ENCODE results near the gene SCG3.

Gene SCG3

DNA sequence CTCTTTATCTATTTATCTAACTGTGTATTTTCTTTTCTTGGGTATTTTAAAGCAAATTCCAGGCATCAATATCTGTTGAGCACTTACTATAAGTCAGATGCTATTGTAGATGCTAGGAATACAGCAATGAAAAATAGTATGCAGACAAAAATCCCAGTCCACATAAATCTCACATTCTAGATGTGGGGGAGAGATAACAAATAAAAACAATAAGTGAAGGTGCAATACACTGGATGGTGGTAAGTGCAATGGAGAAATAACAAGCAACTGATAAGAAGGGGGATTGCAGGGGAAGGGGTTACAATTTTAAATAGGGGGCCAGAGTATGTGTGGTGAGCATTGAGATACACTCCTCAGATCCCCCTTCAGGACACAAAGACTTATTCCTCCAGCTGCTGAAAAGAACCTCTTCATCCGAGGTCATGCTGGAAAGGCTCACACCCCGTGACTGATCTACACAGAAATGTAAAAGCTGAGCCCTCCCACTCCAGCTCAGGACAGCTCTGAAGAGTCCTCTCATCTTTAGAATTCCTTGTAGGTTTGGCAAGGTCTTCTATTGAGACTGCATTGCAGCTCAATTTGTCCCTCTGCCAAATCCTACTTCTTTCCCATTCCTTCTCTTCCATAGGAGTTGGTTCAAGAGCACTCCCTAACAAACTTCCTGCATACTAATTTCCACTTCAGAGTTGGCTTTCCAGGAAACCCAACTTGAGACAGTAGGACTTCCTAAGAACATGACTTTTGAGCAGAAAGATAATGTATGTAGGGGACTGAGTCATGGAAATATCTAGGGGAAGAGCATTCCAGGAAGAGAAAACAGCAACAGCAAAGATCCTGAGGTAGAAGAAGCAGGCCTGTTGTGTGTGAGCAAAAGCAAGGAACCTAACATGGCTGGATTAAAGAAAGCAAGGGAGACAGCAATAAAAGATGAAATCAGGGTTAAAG lies 8.1 kb upstream of the SCG3 start:
- Histone ChIP-seq H2AK5ac (ENCODE audit: low read length, severe bottlenecking) (no peak overlapping the region), H2BK15ac (ENCODE audit: low read depth, poor library complexity, severe bottlenecking) (no peak overlapping the region), H3K9ac (ENCODE audit: low read length) (no peak overlapping the region), H3K27me3 (ENCODE audit: control insufficient read depth in 1 of 2, insufficient read depth in 1 of 2, low read length in 2 of 2) (peaks cover 23 to 36% of the 10 kb centered on the region in 2 experiments), H2BK12ac (ENCODE audit: low read length in 2 of 2) (no peak overlapping the region), H4K8ac (ENCODE audit: low read length) (no peak overlapping the region), H4K91ac (ENCODE audit: low read length) (no peak overlapping the region), H3K4me3 (ENCODE audit: insufficient read depth in 1 of 2, low read depth in 1 of 2, low read length in 2 of 2) (no peak overlapping the region), H2AFZ (ENCODE audit: low read depth, low read length) (no peak overlapping the region), H3K27ac (ENCODE audit: low read length, poor library complexity, severe bottlenecking) (no peak overlapping the region), H2BK120ac (ENCODE audit: low read depth, low read length) (no peak overlapping the region), H3K36me3 (ENCODE audit: control insufficient read depth in 1 of 2, insufficient read depth in 2 of 2, low read depth in 1 of 2, low read length in 2 of 2) (no peaks in the 10 kb centered on the region), H3K18ac (ENCODE audit: low read depth in 1 of 2, low read length in 2 of 2) (no peak overlapping the region), H3K14ac (ENCODE audit: low read length in 2 of 2) (no peak overlapping the region), H2BK5ac (ENCODE audit: low read depth, low read length, poor library complexity, severe bottlenecking) (no peak overlapping the region), H3K4ac (ENCODE audit: low read depth in 1 of 2, low read length in 2 of 2) (no peak overlapping the region), H3K23ac (ENCODE audit: low read length in 2 of 2) (no peak overlapping the region), H3K4me1 (ENCODE audit: control insufficient read depth, insufficient read depth, low read depth, low read length) (no peaks in the 10 kb centered on the region), H3K79me1 (replicated peaks; ENCODE audit: low read length, poor library complexity, severe bottlenecking) (no peaks in the 10 kb centered on the region), H3K9me3 (ENCODE audit: control insufficient read depth, low read length) (no peaks in the 10 kb centered on the region), H3K4me2 (ENCODE audit: low read length, poor library complexity, severe bottlenecking) (no peak overlapping the region)
- DNase-seq: no peak
- WGBS: 63% methylated on average over 2 of the region's 2 CpGs

DNA sequence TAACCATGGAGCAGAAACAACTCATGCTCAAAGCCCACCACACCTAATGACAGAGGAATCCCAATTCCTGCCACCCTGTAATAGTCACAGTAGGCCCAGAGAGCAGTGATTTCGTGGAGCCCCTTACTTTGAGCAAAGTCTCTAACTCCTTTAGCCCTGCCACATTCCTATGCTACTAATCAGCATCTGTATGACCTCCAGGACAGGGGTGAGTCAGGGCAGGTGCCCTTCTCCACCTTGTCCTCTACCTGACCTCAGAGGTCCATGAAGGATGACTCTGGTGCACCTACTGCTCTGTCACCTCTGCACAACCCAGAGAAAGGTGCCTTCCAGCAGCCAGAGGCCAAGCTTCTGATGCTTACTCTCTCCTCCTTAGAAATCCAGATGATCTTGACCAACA lies 6.1 kb upstream of the SCG3 start:
- Histone ChIP-seq H4K8ac (ENCODE audit: low read length) (no peak overlapping the region), H3K14ac (ENCODE audit: low read length in 2 of 2) (no peak overlapping the region), H3K18ac (ENCODE audit: low read depth in 1 of 2, low read length in 2 of 2) (no peak overlapping the region), H3K79me1 (replicated peaks; ENCODE audit: low read length, poor library complexity, severe bottlenecking) (no peaks in the 10 kb centered on the region), H3K23ac (ENCODE audit: low read length in 2 of 2) (no peak overlapping the region), H3K27ac (ENCODE audit: low read length, poor library complexity, severe bottlenecking) (no peak overlapping the region), H3K9me3 (ENCODE audit: control insufficient read depth, low read length) (no peaks in the 10 kb centered on the region), H2BK5ac (ENCODE audit: low read depth, low read length, poor library complexity, severe bottlenecking) (no peak overlapping the region), H3K4ac (ENCODE audit: low read depth in 1 of 2, low read length in 2 of 2) (no peak overlapping the region), H3K27me3 (ENCODE audit: control insufficient read depth in 1 of 2, insufficient read depth in 1 of 2, low read length in 2 of 2) (peaks cover 27 to 43% of the 10 kb centered on the region in 2 experiments), H3K4me3 (ENCODE audit: insufficient read depth in 1 of 2, low read depth in 1 of 2, low read length in 2 of 2) (no peak overlapping the region), H2BK15ac (ENCODE audit: low read depth, poor library complexity, severe bottlenecking) (no peak overlapping the region), H3K36me3 (ENCODE audit: control insufficient read depth in 1 of 2, insufficient read depth in 2 of 2, low read depth in 1 of 2, low read length in 2 of 2) (no peaks in the 10 kb centered on the region), H2AFZ (ENCODE audit: low read depth, low read length) (no peak overlapping the region), H2AK5ac (ENCODE audit: low read length, severe bottlenecking) (no peak overlapping the region), H2BK120ac (ENCODE audit: low read depth, low read length) (no peak overlapping the region), H4K91ac (ENCODE audit: low read length) (no peak overlapping the region), H2BK12ac (ENCODE audit: low read length in 2 of 2) (no peak overlapping the region), H3K4me1 (ENCODE audit: control insufficient read depth, insufficient read depth, low read depth, low read length) (no peaks in the 10 kb centered on the region), H3K4me2 (ENCODE audit: low read length, poor library complexity, severe bottlenecking) (no peak overlapping the region), H3K9ac (ENCODE audit: low read length) (no peak overlapping the region)
- 38% methylated on average over 1 of the region's 1 CpG for WGBS
- DNase-seq: no peak

DNA sequence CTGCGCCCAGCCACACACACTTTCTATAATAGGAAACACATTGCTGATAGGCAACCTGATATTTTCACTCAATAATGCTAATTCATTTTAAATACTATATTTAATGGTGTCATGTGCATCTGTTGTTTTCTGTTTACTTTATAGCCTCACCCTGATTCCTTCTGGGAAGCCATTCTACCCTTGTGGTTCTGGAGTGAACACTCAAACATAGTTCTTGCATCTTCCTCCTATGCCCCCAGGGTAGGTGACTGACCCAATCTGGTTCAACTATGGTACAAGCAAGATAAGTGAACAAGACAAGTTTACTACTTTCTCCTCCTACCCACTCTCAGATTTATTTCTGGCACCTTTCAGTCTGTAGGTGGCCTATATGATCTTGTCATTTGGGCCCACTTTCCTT lies 4.3 kb upstream of the SCG3 start:
- Histone ChIP-seq H3K4me1 (ENCODE audit: control insufficient read depth, insufficient read depth, low read depth, low read length) (peaks cover 6% of the 10 kb centered on the region), H3K36me3 (ENCODE audit: control insufficient read depth in 1 of 2, insufficient read depth in 2 of 2, low read depth in 1 of 2, low read length in 2 of 2) (no peaks in the 10 kb centered on the region)

DNA sequence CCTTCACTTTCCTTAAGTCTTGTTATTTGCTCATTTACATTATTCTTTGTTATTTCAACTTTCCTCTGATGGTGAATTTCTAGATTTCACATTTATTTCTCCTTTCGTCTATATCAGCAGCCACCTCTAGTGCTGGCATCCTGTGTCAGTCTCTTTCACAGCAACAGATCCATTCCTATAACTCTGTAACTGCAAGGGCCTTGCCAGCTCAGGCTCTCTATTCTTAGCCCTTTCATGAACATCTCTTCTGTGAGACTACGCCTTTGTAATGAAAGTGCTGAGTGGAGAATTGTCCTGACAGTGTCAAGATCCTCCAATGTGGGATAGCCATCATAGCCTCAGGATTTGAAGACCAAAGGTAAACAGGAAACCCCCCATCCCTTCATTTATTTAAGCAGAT lies 3.9 kb upstream of the SCG3 start:
- Histone ChIP-seq H3K27me3 (ENCODE audit: control insufficient read depth in 1 of 2, insufficient read depth in 1 of 2, low read length in 2 of 2) (peaks cover 37 to 48% of the 10 kb centered on the region in 2 experiments), H3K4me2 (ENCODE audit: low read length, poor library complexity, severe bottlenecking) (no peak overlapping the region), H2BK12ac (ENCODE audit: low read length in 2 of 2) (no peak overlapping the region), H2BK15ac (ENCODE audit: low read depth, poor library complexity, severe bottlenecking) (no peak overlapping the region), H2AFZ (ENCODE audit: low read depth, low read length) (no peak overlapping the region), H3K9ac (ENCODE audit: low read length) (no peak overlapping the region), H4K8ac (ENCODE audit: low read length) (no peak overlapping the region), H2BK5ac (ENCODE audit: low read depth, low read length, poor library complexity, severe bottlenecking) (no peak overlapping the region), H3K79me1 (replicated peaks; ENCODE audit: low read length, poor library complexity, severe bottlenecking) (no peaks in the 10 kb centered on the region), H4K91ac (ENCODE audit: low read length) (no peak overlapping the region), H2AK5ac (ENCODE audit: low read length, severe bottlenecking) (no peak overlapping the region), H2BK120ac (ENCODE audit: low read depth, low read length) (no peak overlapping the region), H3K23ac (ENCODE audit: low read length in 2 of 2) (no peak overlapping the region), H3K4me1 (ENCODE audit: control insufficient read depth, insufficient read depth, low read depth, low read length) (peaks cover 6% of the 10 kb centered on the region), H3K14ac (ENCODE audit: low read length in 2 of 2) (no peak overlapping the region), H3K4me3 (ENCODE audit: insufficient read depth in 1 of 2, low read depth in 1 of 2, low read length in 2 of 2) (no peak overlapping the region), H3K27ac (ENCODE audit: low read length, poor library complexity, severe bottlenecking) (no peak overlapping the region), H3K36me3 (ENCODE audit: control insufficient read depth in 1 of 2, insufficient read depth in 2 of 2, low read depth in 1 of 2, low read length in 2 of 2) (no peaks in the 10 kb centered on the region), H3K18ac (ENCODE audit: low read depth in 1 of 2, low read length in 2 of 2) (no peak overlapping the region), H3K9me3 (ENCODE audit: control insufficient read depth, low read length) (no peaks in the 10 kb centered on the region), H3K4ac (ENCODE audit: low read depth in 1 of 2, low read length in 2 of 2) (no peak overlapping the region)
- WGBS: 76% methylated on average over 2 of the region's 2 CpGs
- no peak for DNase-seq

More for the DNA sequence above, 4.3 kb upstream of the SCG3 start:
- H2AFZ ChIP-seq (ENCODE audit: low read depth, low read length): no peak overlapping the region
- H2AK5ac ChIP-seq (ENCODE audit: low read length, severe bottlenecking): no peak overlapping the region
- H4K91ac ChIP-seq (ENCODE audit: low read length): no peak overlapping the region
- no peaks in the 10 kb centered on the region for H3K79me1 ChIP-seq (replicated peaks; ENCODE audit: low read length, poor library complexity, severe bottlenecking)
- H3K27ac ChIP-seq (ENCODE audit: low read length, poor library complexity, severe bottlenecking): no peak overlapping the region
- H2BK5ac ChIP-seq (ENCODE audit: low read depth, low read length, poor library complexity, severe bottlenecking): no peak overlapping the region
- no peak overlapping the region for H3K23ac ChIP-seq (ENCODE audit: low read length in 2 of 2)
- H3K18ac ChIP-seq (ENCODE audit: low read depth in 1 of 2, low read length in 2 of 2): no peak overlapping the region
- no peaks in the 10 kb centered on the region for H3K9me3 ChIP-seq (ENCODE audit: control insufficient read depth, low read length)
- DNase-seq: no peak
- no peak overlapping the region for H2BK120ac ChIP-seq (ENCODE audit: low read depth, low read length)
- no peak overlapping the region for H3K4me2 ChIP-seq (ENCODE audit: low read length, poor library complexity, severe bottlenecking)
- WGBS: no CpG with 5 or more reads among the region's 1 CpG
- H3K9ac ChIP-seq (ENCODE audit: low read length): no peak overlapping the region
- no peak overlapping the region for H3K14ac ChIP-seq (ENCODE audit: low read length in 2 of 2)
- H2BK12ac ChIP-seq (ENCODE audit: low read length in 2 of 2): no peak overlapping the region
- no peak overlapping the region for H3K4me3 ChIP-seq (ENCODE audit: insufficient read depth in 1 of 2, low read depth in 1 of 2, low read length in 2 of 2)
- no peak overlapping the region for H2BK15ac ChIP-seq (ENCODE audit: low read depth, poor library complexity, severe bottlenecking)
- no peak overlapping the region for H3K4ac ChIP-seq (ENCODE audit: low read depth in 1 of 2, low read length in 2 of 2)
- H3K27me3 ChIP-seq (ENCODE audit: control insufficient read depth in 1 of 2, insufficient read depth in 1 of 2, low read length in 2 of 2): peaks cover 37 to 48% of the 10 kb centered on the region in 2 experiments
- H4K8ac ChIP-seq (ENCODE audit: low read length): no peak overlapping the region

Data from mesenchymal stem cell (in vitro differentiated cells and primary cell).